Measurements from ENCODE around the gene MRGPRG.

DNA sequence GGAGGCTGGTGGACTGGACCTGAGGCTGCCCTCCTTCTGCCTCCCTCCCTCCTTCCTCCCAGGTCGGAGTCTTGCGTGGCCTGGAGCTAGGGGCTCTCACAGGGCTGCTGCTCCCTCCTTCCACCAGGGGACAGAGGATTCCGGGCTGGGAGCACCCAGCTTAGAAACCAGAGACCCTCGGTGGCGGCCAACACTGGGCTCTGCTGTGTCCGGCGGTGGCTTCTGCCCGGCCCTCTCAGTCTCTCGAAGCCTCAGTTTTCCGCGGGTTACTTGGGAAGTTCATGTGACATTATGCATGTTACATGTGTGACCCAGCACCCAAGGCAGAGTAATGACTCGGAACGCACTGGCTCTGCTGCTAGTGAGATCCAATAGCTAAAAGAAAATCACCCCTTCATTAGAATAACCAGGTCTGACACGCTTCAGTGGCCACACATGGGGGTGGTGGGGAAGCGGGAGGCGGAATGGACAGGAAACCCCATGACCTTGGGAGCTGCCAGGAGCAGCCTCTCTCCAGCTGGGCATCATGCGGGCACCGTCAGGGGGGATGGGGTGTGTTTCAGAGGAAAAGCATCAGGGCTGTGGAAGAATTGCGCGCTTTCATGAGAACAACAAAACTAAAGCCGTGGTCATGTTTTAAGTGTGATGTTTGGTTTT lies 5.9 kb upstream of the MRGPRG start:
- TF ChIP-seq, protein P1, sequence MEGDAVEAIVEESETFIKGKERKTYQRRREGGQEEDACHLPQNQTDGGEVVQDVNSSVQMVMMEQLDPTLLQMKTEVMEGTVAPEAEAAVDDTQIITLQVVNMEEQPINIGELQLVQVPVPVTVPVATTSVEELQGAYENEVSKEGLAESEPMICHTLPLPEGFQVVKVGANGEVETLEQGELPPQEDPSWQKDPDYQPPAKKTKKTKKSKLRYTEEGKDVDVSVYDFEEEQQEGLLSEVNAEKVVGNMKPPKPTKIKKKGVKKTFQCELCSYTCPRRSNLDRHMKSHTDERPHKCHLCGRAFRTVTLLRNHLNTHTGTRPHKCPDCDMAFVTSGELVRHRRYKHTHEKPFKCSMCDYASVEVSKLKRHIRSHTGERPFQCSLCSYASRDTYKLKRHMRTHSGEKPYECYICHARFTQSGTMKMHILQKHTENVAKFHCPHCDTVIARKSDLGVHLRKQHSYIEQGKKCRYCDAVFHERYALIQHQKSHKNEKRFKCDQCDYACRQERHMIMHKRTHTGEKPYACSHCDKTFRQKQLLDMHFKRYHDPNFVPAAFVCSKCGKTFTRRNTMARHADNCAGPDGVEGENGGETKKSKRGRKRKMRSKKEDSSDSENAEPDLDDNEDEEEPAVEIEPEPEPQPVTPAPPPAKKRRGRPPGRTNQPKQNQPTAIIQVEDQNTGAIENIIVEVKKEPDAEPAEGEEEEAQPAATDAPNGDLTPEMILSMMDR (IDR thresholded peaks at IDR 0.05), result no peak
- TF ChIP-seq POLR2A (IDR thresholded peaks at IDR 0.05), result no peak
